Measurements from ENCODE around the gene ABCB8. TPM values are rescaled to one million over a fixed set of nuclear protein-coding genes. Genes with fewer than 3 reads are reported as not detected.

The ABCB8 gene
- total RNA-seq, 1 donor, result 30.9 TPM

DNA sequence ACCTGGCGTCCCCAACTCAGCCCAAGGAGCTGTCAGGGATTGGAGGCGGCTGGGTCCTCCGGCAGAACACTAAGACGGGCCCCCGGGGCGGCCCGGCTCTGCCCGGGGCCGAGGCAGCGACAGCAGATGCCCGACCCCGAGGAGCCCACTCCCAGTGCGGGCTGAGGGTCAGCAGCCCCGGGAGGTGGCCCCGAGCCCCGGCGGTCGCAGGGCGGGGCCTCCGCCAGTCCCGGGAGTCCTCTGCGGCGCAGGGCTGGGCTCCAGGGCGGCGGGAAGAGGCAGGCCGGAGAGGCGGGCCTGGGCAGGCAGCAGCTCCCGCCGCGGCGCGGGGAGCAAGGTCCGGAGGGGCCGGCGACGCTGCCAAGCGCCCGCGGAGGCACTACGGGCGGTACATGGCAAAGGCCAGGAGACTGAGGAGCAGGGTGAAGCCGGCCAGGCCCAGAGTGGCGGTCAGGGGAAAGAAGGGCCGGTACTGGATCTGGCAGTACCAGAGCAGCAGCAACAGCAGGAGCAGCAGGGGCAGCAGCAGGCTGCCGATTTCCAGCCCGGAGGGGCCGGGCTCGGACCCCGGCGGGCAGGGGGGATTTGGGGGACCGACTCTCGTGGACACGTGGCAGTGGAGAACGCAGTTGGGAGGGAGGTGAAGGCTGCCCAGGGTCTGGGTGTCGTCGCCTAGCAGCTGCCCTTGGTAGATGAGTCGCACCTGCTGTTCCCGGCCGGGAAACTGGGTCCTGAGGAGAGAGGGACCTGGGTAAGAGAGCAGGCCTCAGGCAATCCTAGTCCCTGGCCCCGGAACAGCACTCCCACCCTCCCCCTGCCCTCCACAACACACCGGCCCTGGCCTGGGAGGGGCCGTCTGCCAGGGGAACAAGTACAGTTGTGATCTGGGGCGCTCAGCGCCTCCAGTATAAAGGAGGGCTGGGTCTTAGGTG is 53.2 kb downstream of the ABCB8 start:
- peak overlapping the region; percentile 77 for H3K4me3 ChIP-seq (ENCODE audit: low read depth, low read length)
- no peak for TF ChIP-seq CTCF (IDR thresholded peaks at IDR 0.05; ENCODE audit: insufficient read depth, low read length)

DNA sequence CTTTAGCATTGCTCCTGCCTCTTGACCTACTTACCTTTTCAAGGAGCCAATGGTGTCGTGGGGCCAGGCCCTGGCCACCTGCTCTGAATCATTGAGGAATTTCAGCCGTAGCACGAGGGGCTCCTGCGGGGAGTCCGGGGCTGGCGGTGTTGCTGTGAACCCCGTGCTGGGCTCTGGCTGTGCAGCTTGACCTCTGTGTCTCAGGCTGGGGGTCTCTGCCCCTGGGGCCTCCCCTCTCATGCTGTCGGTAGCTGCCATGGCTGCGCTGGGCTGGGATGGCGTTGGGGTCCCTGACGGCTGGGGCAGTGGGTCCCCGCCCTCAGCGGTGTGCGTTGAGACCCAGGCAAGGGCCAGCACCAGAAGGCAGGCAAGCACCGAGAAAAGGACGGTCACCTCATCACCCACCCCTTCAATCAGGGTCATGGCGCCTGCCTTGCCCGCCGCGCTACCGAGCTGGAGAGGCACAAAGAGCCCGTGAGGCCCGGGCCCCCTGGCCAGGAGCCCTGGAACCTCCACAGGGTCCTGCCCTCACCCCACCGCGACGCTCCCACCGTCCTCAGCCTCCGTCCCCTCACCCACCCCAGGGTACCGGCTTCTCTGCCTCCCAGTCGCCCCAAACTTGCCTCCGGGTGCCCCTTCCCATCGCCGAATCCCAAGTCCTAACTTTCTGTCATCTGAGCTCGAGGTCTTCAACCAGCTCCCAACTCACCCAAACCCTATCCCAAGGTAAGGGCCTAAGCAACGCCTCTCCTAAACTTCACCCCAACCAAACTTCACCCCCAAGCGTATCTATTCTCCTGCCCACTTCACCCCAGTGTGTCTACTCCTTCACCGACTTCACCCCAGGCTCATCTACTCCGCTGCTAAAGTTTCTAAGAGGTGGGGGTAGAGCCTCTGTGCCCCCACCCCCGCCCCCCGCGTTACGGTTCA is 54.2 kb downstream of the ABCB8 start:
- TF ChIP-seq CTCF (IDR thresholded peaks at IDR 0.05; ENCODE audit: insufficient read depth, low read length), result no peak
- H3K4me3 ChIP-seq (ENCODE audit: low read depth, low read length), result peak overlapping the region; percentile 77
- no peak for DNase-seq (ENCODE audit: low read depth)

More for the DNA sequence above, 53.2 kb downstream of the ABCB8 start:
- no peak for DNase-seq (ENCODE audit: low read depth)

DNA sequence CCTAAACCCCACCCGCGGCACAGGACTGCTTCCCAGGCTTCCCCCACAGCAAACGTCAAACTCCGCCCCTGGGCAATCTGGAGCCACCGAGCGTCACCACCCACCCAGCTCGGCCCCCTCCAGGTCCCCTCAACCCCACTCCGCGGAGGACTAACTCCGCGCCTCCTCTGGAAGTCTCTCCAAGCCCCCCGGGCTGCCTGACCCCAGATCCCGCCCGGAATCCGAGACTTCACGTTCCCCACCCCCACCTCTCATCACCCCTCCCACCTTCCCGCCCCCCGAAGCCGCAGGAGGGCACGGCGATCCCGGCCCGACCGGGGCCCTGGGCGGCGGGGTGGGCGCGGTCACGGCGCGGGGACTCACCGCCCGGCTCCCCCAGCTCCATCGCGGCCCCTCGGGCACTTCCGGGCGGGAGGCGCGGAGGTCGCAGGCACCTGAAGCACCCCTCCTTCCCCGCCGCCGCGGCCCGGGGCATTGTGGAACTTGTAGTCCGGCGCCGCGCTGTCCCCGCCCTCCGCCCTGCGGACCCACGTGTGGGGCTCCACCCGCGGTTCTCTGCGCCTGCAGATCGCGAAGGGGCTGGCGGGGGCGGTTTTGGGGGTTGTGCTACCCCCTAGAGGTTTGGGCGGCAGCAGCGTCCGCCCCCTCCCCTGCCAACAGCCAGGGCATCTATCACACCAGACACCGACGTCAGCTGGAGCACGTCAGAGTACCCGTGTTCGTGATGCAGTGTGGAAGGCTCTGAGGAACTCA is 55.0 kb downstream of the ABCB8 start, which contains the start of gene TMUB1:
TMUB1 (minus strand) TSS at position 423 of the 753 bp plus-strand sequence. CDS start 930 bp downstream, outside the sequence.
- peak within 1 kb of the TSS; percentile 77 for H3K4me3 ChIP-seq (ENCODE audit: low read depth, low read length)
- no peak for TF ChIP-seq CTCF (IDR thresholded peaks at IDR 0.05; ENCODE audit: insufficient read depth, low read length)
- no peak for DNase-seq (ENCODE audit: low read depth)

DNA sequence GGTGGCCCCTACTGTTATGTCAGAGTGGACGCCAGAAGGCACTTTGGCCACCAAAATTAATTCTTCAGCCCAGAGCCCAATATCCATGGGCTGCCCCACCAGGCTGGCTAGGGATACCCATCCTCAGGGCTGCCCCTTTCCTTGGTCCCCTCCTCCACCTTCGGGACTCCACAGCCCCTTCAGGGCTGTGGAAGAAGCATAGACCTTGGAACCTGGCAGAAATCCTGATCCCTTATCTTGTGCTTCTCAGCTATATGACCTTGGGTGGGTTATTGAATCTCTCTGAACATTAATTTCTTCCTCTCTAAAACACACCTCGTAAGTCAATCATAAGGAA is 55.5 kb downstream of the ABCB8 start:
- DNase-seq (ENCODE audit: low read depth), result no peak
- H3K4me3 ChIP-seq (ENCODE audit: low read depth, low read length), result peak overlapping the region; percentile 77
- no peak for TF ChIP-seq CTCF (IDR thresholded peaks at IDR 0.05; ENCODE audit: insufficient read depth, low read length)

- no peak for DNase-seq (ENCODE audit: low read depth)
- no peak for TF ChIP-seq CTCF (IDR thresholded peaks at IDR 0.05; ENCODE audit: insufficient read depth, low read length)
- H3K4me3 ChIP-seq (ENCODE audit: low read depth, low read length), result peak overlapping the region; percentile 67
These were observed 57.1 kb downstream of the ABCB8 start for GRCh38 chr7:151085329-151085690.

All from fibroblast of the aortic adventitia (primary cell).